HL-60 (cell line): ENCODE data around the gene TMEFF2.

ENCODE experiments used
- CTCF ChIP-seq: IDR thresholded peaks from one replicate; pipeline ENCODE4 v1.5.1; 2011; ENCODE audit warnings: low read length, control low read depth, inconsistent platforms; ENCODE audit not compliant: insufficient read depth
- REST ChIP-seq: IDR thresholded peaks from 2 replicates; pipeline ENCODE4 v1.6.1; 2012; ENCODE audit warnings: low read depth; ENCODE audit not compliant: insufficient replicate concordance
- SPI1 ChIP-seq: IDR thresholded peaks from 2 replicates; pipeline ENCODE4 v1.6.1; 2012; ENCODE audit warnings: low read depth, mild to moderate bottlenecking, borderline replicate concordance

GRCh38 chr2:192197357-192197756 is 2.6 kb upstream of the TMEFF2 start:
- TF ChIP-seq CTCF: no peak
- no peak for TF ChIP-seq SPI1
- TF ChIP-seq REST: no peak
